ENCODE measurements around the gene TET1.
A peak's percentile ranks its signal among the peaks of the same experiment; 100 is the strongest.
"Not testable (repeated sequence)": the region's sequence is repeated elsewhere in the genome, so short reads cannot be mapped to it uniquely, and the experiment has no call there.

TET1 gene

DNA sequence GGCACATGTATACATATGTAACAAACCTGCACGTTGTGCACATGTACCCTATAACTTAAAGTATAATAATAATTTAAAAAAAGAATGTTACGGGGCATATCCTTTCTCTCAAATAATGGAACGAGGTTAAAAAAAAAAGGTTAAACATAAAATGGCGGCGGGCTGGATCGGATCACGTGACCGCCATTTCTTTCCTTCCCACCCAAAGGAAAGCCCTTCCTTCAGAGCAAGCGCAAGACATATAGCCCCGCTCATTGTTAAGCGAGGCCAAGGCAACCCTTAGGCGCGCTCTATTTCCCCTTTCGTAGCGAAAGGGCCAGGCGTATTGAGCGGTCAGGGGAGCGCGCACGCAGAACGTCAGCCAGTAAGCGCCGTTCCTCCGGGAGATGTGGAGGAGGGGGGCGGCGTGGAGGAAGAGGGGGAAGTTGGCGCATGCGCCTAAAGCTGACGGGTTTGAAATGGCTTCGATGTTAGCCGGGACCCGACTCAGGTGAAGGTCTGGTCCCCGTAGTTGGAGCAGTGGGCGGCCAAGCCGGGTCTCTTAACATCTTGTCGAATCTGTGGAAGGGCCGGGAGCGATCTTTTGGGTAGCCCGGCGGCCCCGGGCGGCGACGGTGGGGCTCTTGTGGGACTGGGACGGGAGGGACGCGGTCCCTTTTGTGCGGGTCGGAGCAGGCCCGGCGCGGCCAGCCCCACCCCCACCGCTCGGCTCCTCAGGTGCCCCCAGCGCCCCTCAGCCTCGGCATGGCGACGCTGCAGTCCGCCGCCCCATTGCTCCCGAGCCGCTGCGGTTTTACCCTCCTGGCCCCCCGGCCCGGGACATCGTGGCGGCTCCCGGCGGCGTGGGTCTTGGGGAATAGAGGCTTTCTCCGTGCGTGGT is 160.9 kb downstream of the TET1 start, which contains the start of gene CCAR1:
CCAR1 (plus strand) TSS at position 447 of the 880 bp plus-strand sequence. CDS start 1,266 bp downstream, outside the sequence.
- peak; percentile 88 for DNase-seq

DNA sequence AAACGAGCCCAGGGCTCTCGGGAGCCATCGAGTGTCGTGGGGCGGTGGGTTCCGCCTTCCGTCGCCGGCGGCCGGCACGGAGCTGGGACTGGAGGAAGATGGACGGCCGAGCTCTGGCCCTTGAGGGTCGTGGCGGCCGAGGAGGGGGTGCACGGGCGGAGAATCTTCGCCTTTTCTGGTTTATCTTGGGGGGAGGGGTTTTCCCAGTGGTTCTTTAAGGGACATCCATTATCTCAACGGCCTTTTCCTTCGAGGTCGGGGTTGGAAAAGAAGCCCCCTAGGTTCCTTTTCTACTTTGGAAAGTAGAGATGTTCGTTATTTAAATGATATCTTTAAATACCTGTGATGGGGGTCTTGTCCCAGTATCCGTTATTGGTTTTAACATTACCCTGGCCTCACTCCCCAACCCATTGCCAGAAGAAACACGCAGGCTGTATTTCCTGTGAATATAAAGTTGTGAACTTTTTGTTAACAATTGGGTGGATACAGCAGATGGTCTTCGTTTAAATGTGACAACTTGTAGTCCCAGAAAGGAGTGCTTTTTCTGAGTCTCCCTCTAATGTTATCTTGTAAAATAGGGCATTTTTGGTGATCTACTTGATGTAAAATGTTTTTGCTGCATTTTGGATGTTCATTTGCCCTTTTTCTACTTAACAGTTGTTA is 161.7 kb downstream of the TET1 start:
- DNase-seq = no peak

DNA sequence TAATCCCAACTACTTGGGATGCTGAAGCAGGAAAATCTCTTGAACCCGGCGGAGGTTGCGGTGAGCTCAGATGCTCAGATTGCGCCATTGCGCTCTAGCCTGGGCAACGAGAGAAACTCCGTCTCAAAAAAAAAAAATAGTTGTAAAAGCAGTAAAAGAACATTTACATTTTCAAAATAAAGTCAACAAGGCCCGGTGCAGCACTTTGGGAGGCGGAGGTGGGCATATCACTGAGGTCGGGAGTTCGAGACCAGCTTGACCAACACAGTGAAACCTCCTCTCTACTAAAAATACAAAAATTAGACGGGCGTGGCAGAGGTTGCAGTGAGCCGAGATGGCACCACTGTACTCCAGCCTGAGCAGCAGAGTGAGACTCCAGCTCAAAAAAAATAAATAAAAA is 164.9 kb downstream of the TET1 start:
- DNase-seq = no peak

DNA sequence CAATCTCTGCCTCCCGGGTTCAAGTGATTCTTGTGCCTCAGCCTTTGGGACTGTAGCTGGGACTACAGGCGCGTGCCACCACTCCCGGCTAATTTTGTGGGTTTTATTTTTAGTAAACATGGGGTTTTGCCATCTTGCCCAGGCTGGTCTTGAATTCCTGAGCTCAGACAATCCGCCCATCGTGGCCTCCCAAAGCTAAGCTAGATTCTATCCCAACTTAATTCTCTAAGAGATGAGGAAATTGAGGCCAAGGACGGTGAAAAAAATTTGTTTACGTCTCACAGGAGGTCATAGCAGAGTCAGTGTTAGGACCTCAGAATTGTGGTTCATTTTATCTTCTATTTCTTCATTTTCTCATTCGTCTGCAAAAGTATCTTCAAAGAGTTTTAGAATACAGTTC is 167.0 kb downstream of the TET1 start:
- DNase-seq = no peak

DNA sequence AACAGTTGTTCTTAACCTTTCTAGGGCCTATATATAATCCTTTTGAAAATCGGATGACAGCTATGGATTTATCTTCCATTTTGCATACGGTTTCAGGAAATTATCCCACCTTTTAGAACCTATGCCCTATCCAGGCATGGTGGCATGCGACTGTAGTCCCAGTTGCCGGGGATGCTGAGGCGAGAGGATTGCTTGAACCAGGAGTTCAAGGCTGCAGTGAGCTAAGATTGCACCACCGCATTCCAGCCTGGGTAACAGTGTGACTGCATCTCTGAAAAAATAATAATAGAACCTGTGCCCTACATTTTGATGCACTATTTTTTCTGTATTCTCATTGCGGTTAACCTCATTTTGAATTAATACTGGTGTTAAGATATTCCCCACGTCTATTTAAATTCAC is 172.5 kb downstream of the TET1 start:
- DNase-seq = no peak

DNA sequence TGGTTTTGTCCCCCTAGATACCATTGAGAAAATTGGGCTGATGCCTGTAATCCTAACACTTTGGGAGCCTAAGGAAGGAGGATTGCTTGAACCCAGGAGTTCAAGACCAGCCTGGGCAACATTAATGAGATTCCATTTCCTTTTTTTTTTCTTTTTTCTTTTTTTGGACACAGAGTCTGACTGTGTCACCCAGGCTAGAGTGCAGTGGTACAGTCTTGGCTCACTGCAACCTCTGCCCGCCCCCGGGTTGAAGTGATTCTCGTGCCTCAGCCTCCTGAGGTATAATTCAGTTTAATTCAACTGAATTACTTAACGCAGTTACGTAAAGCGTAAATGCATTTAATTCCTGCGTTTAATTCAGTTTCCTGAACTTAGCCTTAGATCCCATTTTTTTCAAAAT is 174.2 kb downstream of the TET1 start:
- no peak for DNase-seq

DNA sequence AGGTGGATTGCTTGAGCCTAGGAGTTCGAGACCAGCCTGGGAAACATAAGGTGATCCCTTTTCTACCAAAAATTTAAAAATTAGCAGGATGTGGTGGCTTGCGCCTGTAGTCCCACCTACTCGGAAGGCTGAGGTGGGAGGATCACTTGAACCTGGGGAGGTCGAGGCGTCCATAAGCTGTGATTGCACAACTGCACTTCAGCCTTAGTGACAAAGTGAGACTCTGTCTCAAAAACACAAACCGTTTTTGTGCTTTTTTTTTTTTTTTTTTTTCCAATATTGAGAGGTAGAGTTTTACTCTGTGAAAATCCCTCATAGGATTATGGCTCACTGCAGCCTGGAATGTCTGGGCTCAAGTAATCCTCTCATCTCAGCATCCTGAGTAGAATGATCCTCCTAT is 175.0 kb downstream of the TET1 start:
- DNase-seq = no peak

DNA sequence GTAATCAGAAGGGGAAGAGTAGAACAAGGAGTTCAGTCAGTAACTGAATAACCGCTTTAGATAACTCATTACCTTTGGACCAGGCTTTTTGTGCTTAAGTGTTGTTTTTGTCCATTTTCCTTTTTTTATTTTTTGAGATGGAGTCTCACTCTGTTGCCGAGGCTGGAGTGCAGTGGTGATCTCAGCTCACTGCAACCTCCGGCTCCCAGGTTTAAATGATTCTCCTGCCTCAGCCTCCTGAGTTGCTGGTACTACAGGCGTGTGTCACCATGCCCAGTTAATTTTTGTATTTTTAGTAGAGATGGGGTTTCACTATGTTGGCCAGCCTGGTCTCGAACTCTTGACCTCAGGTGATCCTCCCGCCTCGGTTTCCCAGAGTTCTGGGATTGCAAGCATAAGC is 175.6 kb downstream of the TET1 start:
- DNase-seq = not testable (repeated sequence)

DNA sequence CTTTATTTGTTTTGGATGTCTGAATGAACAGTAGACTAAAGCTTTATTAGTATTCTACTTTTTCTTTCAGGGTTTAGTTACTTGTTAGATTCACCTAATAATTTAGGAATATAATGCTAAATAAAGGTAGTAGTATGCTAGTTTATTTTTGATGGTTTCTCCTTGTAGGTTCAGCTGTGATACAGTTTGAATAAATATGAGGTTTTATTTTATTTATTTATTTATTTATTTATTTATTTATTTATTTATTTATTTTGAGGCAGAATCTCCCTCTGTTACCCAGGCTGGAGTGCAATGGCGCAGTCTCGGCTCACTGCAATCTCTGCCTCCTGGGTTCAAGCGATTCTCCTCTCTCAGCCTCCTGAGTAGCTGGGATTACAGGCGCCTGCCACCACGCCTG is 180.5 kb downstream of the TET1 start:
- DNase-seq = not testable (repeated sequence)

DNA sequence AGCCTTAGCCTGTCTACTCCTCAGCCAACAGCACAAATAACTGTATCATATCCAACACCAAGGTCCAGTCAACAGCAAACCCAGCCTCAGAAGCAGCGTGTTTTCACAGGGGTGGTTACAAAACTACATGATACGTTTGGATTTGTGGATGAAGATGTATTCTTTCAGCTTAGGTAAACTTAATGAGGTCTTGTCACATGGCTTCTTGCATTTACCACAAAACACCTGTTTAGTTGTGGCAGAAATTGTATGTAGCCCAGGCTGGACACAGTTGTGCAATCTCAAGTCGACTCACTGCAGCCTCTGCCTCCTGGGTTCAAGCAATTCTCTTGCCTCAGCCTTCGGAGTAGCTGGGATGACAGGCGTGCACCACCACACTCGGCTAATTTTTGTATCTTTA is 182.3 kb downstream of the TET1 start:
- no peak for DNase-seq

Data from DMS79 treated with DMSO at 0.1 percent for 48 hours (cell line).